Naive thymus-derived CD8-positive, alpha-beta T cell (primary cell): Measurements from ENCODE around the gene OR11H12. TPM values are rescaled to one million over a fixed set of nuclear protein-coding genes. Genes with fewer than 3 reads are reported as not detected.
"Not testable (repeated sequence)": the region's sequence is repeated elsewhere in the genome, so short reads cannot be mapped to it uniquely, and the experiment has no call there.

ENCODE experiments used
- ATAC-seq, 2 donors: fragments of 150-1000 bp; cut with Tn5 transposase in 1 of 2; sonication (Bioruptor Pico), chemical (Tn5 transposase) in 1 of 2; 1 replicate in 1 of 2; 2 replicates in 1 of 2; pipeline ENCODE4 v1.10.0; 2021; ENCODE audit warnings: mild to moderate bottlenecking in 2 of 2, moderate library complexity in 2 of 2
- POLR2A ChIA-PET: fragments of 350-600 bp; sonication (Branson Sonifier 250); formaldehyde crosslinking; loops from one replicate; lab custom pipeline; 2021; ENCODE audit warnings: antibody characterized with exemption; lab: Charles Lee
- DNase-seq, 10 donors: peaks; one replicate each; pipeline versions ENCODE4 v3.0.0 to v3.0.0-alpha.2; 2020 to 2022
- H3K27ac Mint-ChIP-seq, 10 donors: one replicate each; pipeline ENCODE4 v1.8.0; 2020 to 2022; ENCODE audit warnings: mild to moderate bottlenecking in 10 of 10, mixed read lengths in 10 of 10, moderate library complexity in 4 of 10, inconsistent platforms in 1 of 10
- H3K27me3 Mint-ChIP-seq, 5 donors: one replicate each; pipeline ENCODE4 v1.8.0; 2021 to 2022; ENCODE audit warnings: mixed read lengths in 5 of 5
- H3K36me3 Mint-ChIP-seq, 3 donors: one replicate each; pipeline ENCODE4 v1.8.0; 2020 to 2022; ENCODE audit warnings: mixed read lengths in 3 of 3, mild to moderate bottlenecking in 2 of 3, inconsistent platforms in 1 of 3
- H3K4me1 Mint-ChIP-seq, 4 donors: one replicate each; pipeline ENCODE4 v1.8.0; 2021 to 2022; ENCODE audit warnings: mixed read lengths in 4 of 4
- H3K4me3 Mint-ChIP-seq, 10 donors: one replicate each; pipeline ENCODE4 v1.8.0; 2020 to 2022; ENCODE audit warnings: mild to moderate bottlenecking in 10 of 10, mixed read lengths in 10 of 10, moderate library complexity in 6 of 10, inconsistent platforms in 1 of 10
- H3K9me3 Mint-ChIP-seq, 9 donors: one replicate each; pipeline ENCODE4 v1.8.0; 2020 to 2022; ENCODE audit warnings: mixed read lengths in 9 of 9, mild to moderate bottlenecking in 3 of 9, inconsistent platforms in 1 of 9, moderate library complexity in 1 of 9
- polyA plus RNA-seq, 3 donors: library from polyadenylated mRNA; unstranded; fragments of 300-500 nt; fragmentation: Illumina TruSeq; gene quantifications; one replicate each; pipeline ENCODE4 v1.2.3, GENCODE V29; 2021
- total RNA-seq, 8 experiments: library from RNA in 2 of 8; stranded (reverse) in 2 of 8; gene quantifications; one replicate each; pipeline ENCODE4 v1.2.3 and lab custom pipeline; 2021 to 2026

The OR11H12 gene, protein sequence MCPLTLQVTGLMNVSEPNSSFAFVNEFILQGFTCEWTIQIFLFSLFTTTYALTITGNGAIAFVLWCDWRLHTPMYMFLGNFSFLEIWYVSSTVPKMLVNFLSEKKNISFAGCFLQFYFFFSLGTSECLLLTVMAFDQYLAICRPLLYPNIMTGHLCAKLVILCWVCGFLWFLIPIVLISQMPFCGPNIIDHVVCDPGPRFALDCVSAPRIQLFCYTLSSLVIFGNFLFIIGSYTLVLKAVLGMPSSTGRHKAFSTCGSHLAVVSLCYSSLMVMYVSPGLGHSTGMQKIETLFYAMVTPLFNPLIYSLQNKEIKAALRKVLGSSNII
- not detected for total RNA-seq
- polyA plus RNA-seq = not detected
- total RNA-seq (lab: John Stamatoyannopoulos, UW) = 0 reads per million in 6 experiments

GRCh38 chr14:18600817-18601216 lies at the start of gene OR11H12:
Gene OR11H12, plus strand, starts transcription at chr14:18601117. Its CDS starts 0 bp downstream, at chr14:18601117.
- H3K4me3 Mint-ChIP-seq = not testable (repeated sequence)

DNA sequence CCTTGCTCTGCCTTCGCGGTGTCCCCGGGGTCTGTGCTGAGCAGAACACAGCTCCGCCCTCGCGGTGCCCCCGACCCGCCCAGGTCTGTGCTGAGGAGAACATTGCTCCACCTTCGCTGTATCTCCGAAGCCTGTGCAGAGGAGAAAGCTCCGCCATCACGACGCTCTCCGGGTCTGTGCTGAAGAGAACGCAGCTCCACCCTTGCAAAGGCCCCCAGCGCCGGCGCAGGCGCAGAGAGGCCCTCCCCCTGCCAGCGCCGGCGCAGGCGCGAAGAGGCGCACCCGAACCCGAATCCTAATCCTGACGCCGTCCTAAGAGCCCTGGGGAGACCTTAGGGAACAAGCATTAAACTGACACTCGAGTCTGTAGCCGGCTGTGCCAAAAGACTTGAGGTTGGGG lies 18.0 kb upstream of the OR11H12 start:
- H3K4me1 Mint-ChIP-seq, H3K4me3 Mint-ChIP-seq, H3K27ac Mint-ChIP-seq, DNase-seq, H3K9me3 Mint-ChIP-seq, ATAC-seq, POLR2A ChIA-PET, H3K36me3 Mint-ChIP-seq, H3K27me3 Mint-ChIP-seq: not testable (repeated sequence)

More at GRCh38 chr14:18600817-18601216, at the start of gene OR11H12:
- H3K27ac Mint-ChIP-seq, H3K4me1 Mint-ChIP-seq, ATAC-seq, POLR2A ChIA-PET, H3K27me3 Mint-ChIP-seq, DNase-seq, H3K9me3 Mint-ChIP-seq, H3K36me3 Mint-ChIP-seq: not testable (repeated sequence)

- DNase-seq, H3K36me3 Mint-ChIP-seq, H3K27ac Mint-ChIP-seq, H3K9me3 Mint-ChIP-seq, POLR2A ChIA-PET, H3K4me3 Mint-ChIP-seq, ATAC-seq, H3K4me1 Mint-ChIP-seq, H3K27me3 Mint-ChIP-seq: not testable (repeated sequence)
These were observed 25.8 kb downstream of the OR11H12 start for GRCh38 chr14:18626610-18627213.

- H3K4me3 Mint-ChIP-seq, H3K4me1 Mint-ChIP-seq, H3K9me3 Mint-ChIP-seq, H3K36me3 Mint-ChIP-seq, ATAC-seq, POLR2A ChIA-PET, H3K27me3 Mint-ChIP-seq, DNase-seq, H3K27ac Mint-ChIP-seq: not testable (repeated sequence)
These were observed 35.1 kb downstream of the OR11H12 start for GRCh38 chr14:18636066-18636465.

GRCh38 chr14:18638032-18638431 lies 37.1 kb downstream of the OR11H12 start:
- ATAC-seq, DNase-seq, POLR2A ChIA-PET, H3K4me3 Mint-ChIP-seq, H3K4me1 Mint-ChIP-seq, H3K27me3 Mint-ChIP-seq, H3K27ac Mint-ChIP-seq, H3K36me3 Mint-ChIP-seq, H3K9me3 Mint-ChIP-seq: not testable (repeated sequence)

- H3K27me3 Mint-ChIP-seq, H3K4me3 Mint-ChIP-seq, ATAC-seq, H3K36me3 Mint-ChIP-seq, H3K4me1 Mint-ChIP-seq, POLR2A ChIA-PET, DNase-seq, H3K27ac Mint-ChIP-seq, H3K9me3 Mint-ChIP-seq: not testable (repeated sequence)
These were observed 37.9 kb downstream of the OR11H12 start for GRCh38 chr14:18638785-18639184.

DNA sequence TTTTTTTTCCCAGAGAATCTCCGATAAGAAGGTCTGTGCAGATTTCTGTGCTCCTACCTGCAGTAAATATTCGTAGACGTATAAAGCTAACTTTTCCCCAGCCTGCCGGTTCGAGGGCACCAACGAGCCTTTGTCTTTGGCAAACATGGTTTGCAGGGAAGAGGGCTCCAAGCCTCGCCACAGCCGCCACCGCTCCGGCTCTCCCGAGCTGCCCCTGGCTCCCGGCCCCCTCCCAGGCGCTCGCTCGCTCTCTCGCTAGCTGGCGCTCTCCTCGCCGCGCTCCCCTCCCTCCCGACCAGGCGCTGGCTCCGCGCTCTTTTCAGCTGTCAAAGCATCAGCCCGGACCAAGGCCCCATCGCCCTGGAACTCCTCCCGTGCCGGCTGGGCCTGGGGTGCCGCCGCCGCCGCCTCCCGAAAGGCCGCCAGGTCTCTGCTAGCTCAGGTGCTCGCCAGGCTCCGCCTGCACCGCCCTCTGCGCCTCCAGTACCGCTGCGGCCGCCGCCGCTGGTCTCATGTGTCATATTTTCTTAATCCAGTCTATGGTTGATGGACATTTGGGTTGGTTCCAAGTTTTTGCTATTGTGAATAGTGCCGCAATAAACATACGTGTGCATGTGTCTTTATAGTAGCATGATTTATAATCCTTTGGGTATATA lies 45.3 kb downstream of the OR11H12 start:
- H3K36me3 Mint-ChIP-seq, ATAC-seq, DNase-seq, H3K4me1 Mint-ChIP-seq, POLR2A ChIA-PET, H3K4me3 Mint-ChIP-seq, H3K9me3 Mint-ChIP-seq, H3K27ac Mint-ChIP-seq, H3K27me3 Mint-ChIP-seq: not testable (repeated sequence)
